GM12878 (cell line): ENCODE results near the gene PPT2. TPM values are rescaled to one million over a fixed set of nuclear protein-coding genes. Genes with fewer than 3 reads are reported as not detected.

Source experiments
- ATAC-seq: fragments of 200-7000 bp; cut with Tn5 transposase; 3 replicates; pipeline ENCODE4 v1.9.1; 2020; ENCODE audit warnings: mild to moderate bottlenecking, moderate library complexity
- BruUV-seq: library from RNA; stranded (reverse); fragments of 400-500 nt; replicated peaks from 2 replicates; lab custom pipeline; 2021; lab: Mats Ljungman, UMichigan
- CTCF ChIA-PET: fragments of 300-600 bp; sonication (Branson Sonifier 250); formaldehyde crosslinking; extraction: SDS; loops from one replicate; lab custom pipeline; 2021; ENCODE audit warnings: inconsistent platforms; lab: Yijun Ruan, JAX
- POLR2A ChIA-PET: fragments of 350-600 bp; formaldehyde crosslinking; extraction: SDS; loops from one replicate; lab custom pipeline; 2021; ENCODE audit warnings: inconsistent platforms; lab: Charles Lee
- RAD21 ChIA-PET: fragments of 300-600 bp; sonication (Branson Sonifier 250); formaldehyde crosslinking; loops from one replicate; lab custom pipeline; 2023; ENCODE audit warnings: antibody characterized with exemption; ENCODE audit not compliant: unreplicated experiment; lab: Charles Lee
- SMC1A ChIA-PET: fragments of 300-600 bp; sonication (Branson Sonifier 250); formaldehyde crosslinking; loops from one replicate; lab custom pipeline; 2023; ENCODE audit not compliant: unreplicated experiment, uncharacterized antibody; lab: Charles Lee
- DNase-seq: peaks from one replicate; pipeline ENCODE4 v3.0.0-alpha.2; 2011; ENCODE audit warnings: low read depth, low spot score
- FAIRE-seq: peaks from 3 replicates; lab custom pipeline; 2011; peaks lifted over from hg19 to GRCh38; lab: Jason Lieb, UNC
- H2AFZ ChIP-seq: 2 replicates; pipeline ENCODE4 v1.6.0; 2011; ENCODE audit warnings: low read depth, low read length, control low read depth; ENCODE audit not compliant: control insufficient read depth
- H3K27ac ChIP-seq: 2 replicates; pipeline ENCODE4 v1.5.1; 2011; ENCODE audit warnings: control low read depth; ENCODE audit not compliant: control insufficient read depth, insufficient read depth
- H3K27me3 ChIP-seq, 2 experiments: replicated peaks in 1 of 2; 2 replicates each; pipeline versions ENCODE4 v1.6.0 to v1.6.1; 2011; ENCODE audit warnings: low read length in 1 of 2; ENCODE audit not compliant: control insufficient read depth in 2 of 2, insufficient read depth in 2 of 2
- H3K36me3 ChIP-seq, 2 experiments: 2 replicates each; pipeline ENCODE4 v1.5.1; 2011; ENCODE audit warnings: low read length in 1 of 2; ENCODE audit not compliant: control insufficient read depth in 2 of 2, insufficient read depth in 2 of 2
- H3K4me1 ChIP-seq: 2 replicates; pipeline ENCODE4 v1.6.1; 2011; ENCODE audit warnings: mild to moderate bottlenecking, low read length, moderate library complexity, mixed read lengths; ENCODE audit not compliant: control insufficient read depth, insufficient read depth
- H3K4me2 ChIP-seq: 2 replicates; pipeline ENCODE4 v1.6.0; 2011; ENCODE audit warnings: control low read depth; ENCODE audit not compliant: control insufficient read depth, insufficient read depth
- H3K4me3 ChIP-seq: fragments of 200-600 bp; sonication (generic); 2 replicates; pipeline ENCODE4 v1.5.1; 2016
- H3K79me2 ChIP-seq: 2 replicates; pipeline ENCODE4 v1.6.0; 2011; ENCODE audit warnings: low read length; ENCODE audit not compliant: control insufficient read depth, insufficient read depth
- H3K9ac ChIP-seq: 2 replicates; pipeline ENCODE4 v1.8.0; 2011; ENCODE audit warnings: low read length, control low read depth, mixed read lengths; ENCODE audit not compliant: control insufficient read depth, insufficient read depth
- H3K9me3 ChIP-seq: replicated peaks from 3 replicates; pipeline ENCODE4 v1.5.1; 2011; ENCODE audit warnings: mild to moderate bottlenecking, low read length; ENCODE audit not compliant: control insufficient read depth, insufficient read depth
- H4K20me1 ChIP-seq: 2 replicates; pipeline ENCODE4 v1.6.0; 2011; ENCODE audit not compliant: control insufficient read depth, insufficient read depth
- ASH2L ChIP-seq: fragments of 300-600, 200-600 bp; sonication (generic); IDR thresholded peaks from 2 replicates; pipeline ENCODE4 v1.6.1; 2017; ENCODE audit warnings: low read depth, mild to moderate bottlenecking, borderline replicate concordance
- BCL11A ChIP-seq: IDR thresholded peaks from 2 replicates; pipeline ENCODE4 v1.6.1; 2011; ENCODE audit warnings: low read depth, low read length
- BMI1 ChIP-seq: fragments of 450-650 bp; IDR thresholded peaks from 2 replicates; pipeline ENCODE4 v1.6.1; 2016; ENCODE audit warnings: mild to moderate bottlenecking, moderate library complexity, borderline replicate concordance
- CHD1 ChIP-seq: IDR thresholded peaks from 2 replicates; pipeline ENCODE4 v1.6.1; 2012; ENCODE audit warnings: low read depth, low read length, improper control_type of control experiment
- CHD4 ChIP-seq: fragments of 200-600 bp; sonication (generic); IDR thresholded peaks from 2 replicates; pipeline ENCODE4 v1.6.1; 2016; ENCODE audit warnings: mild to moderate bottlenecking
- ESRRA ChIP-seq: IDR thresholded peaks from 2 replicates; pipeline ENCODE4 v1.6.1; 2012; ENCODE audit warnings: mild to moderate bottlenecking, low read length, improper control_type of control experiment
- FOXK2 ChIP-seq: fragments of 450-650 bp; IDR thresholded peaks from 2 replicates; pipeline ENCODE4 v1.6.1; 2017; ENCODE audit warnings: mild to moderate bottlenecking, moderate library complexity
- IKZF2 ChIP-seq, 2 experiments: fragments of 450-650 bp; IDR thresholded peaks; 2 replicates each; pipeline ENCODE4 v1.6.1; 2017; ENCODE audit warnings: mild to moderate bottlenecking in 2 of 2, moderate library complexity in 2 of 2
- KDM1A ChIP-seq: fragments of 200-600 bp; sonication (generic); IDR thresholded peaks from 2 replicates; pipeline ENCODE4 v1.6.1; 2016; ENCODE audit warnings: borderline replicate concordance
- KLF5 ChIP-seq: fragments of 450-650 bp; IDR thresholded peaks from 2 replicates; pipeline ENCODE4 v1.6.1; 2014; ENCODE audit warnings: mild to moderate bottlenecking; ENCODE audit not compliant: partially characterized antibody
- MEF2B ChIP-seq: fragments of 450-650 bp; IDR thresholded peaks from 2 replicates; pipeline ENCODE4 v1.6.1; 2018; ENCODE audit warnings: mild to moderate bottlenecking, moderate library complexity; ENCODE audit not compliant: partially characterized antibody, poor library complexity, severe bottlenecking
- MXI1 ChIP-seq: fragments of 150-350 bp; IDR thresholded peaks from 2 replicates; pipeline ENCODE4 v1.6.1; 2011; ENCODE audit warnings: low read depth, mild to moderate bottlenecking, inconsistent platforms, low read length, improper control_type of control experiment
- NFXL1 ChIP-seq: fragments of 450-650 bp; IDR thresholded peaks from 2 replicates; pipeline ENCODE4 v1.6.1; 2017; ENCODE audit warnings: antibody characterized with exemption, mild to moderate bottlenecking, borderline replicate concordance
- NR2C1 ChIP-seq: fragments of 450-650 bp; IDR thresholded peaks from 2 replicates; pipeline ENCODE4 v1.6.1; 2017; ENCODE audit warnings: antibody characterized with exemption, mild to moderate bottlenecking, moderate library complexity
- NR2C2 ChIP-seq: IDR thresholded peaks from 2 replicates; pipeline ENCODE4 v1.6.1; 2011; ENCODE audit warnings: borderline replicate concordance, low read depth; ENCODE audit not compliant: control insufficient read depth, insufficient read length
- POLR2A ChIP-seq: IDR thresholded peaks from 2 replicates; pipeline ENCODE4 v1.6.1; 2011; ENCODE audit warnings: low read depth, mild to moderate bottlenecking, low read length
- SKIL ChIP-seq: fragments of 450-650 bp; IDR thresholded peaks from 2 replicates; pipeline ENCODE4 v1.6.1; 2017; ENCODE audit warnings: mild to moderate bottlenecking, low read depth, inconsistent platforms; ENCODE audit not compliant: poor library complexity, severe bottlenecking
- SREBF2 ChIP-seq: IDR thresholded peaks from 2 replicates; pipeline ENCODE4 v1.6.1; 2012; ENCODE audit warnings: mild to moderate bottlenecking, low read length
- SUZ12 ChIP-seq: fragments of 200-600 bp; sonication (generic); IDR thresholded peaks from one replicate; pipeline ENCODE4 v1.6.1; 2018; ENCODE audit warnings: antibody characterized with exemption, mild to moderate bottlenecking; ENCODE audit not compliant: unreplicated experiment
- WGBS: methylation state at CpG from one replicate; pipeline ENCODE4 v1.1.6; 2016; ENCODE audit warnings: low lambda C conversion rate; ENCODE audit not compliant: insufficient replicate concordance, insufficient coverage; ENCODE audit errors: missing lambda C conversion rate; 5-methylcytosine and 5-hydroxymethylcytosine counted together
- in situ Hi-C: fragments of 300-500 bp; cut with MboI; formaldehyde crosslinking; loops from 9 replicates; pipeline ENCODE4 v1.14.3; 2018; ENCODE audit warnings: mixed read lengths
- intact Hi-C: fragments of 100-400 bp; cut with micrococcal nuclease; formaldehyde crosslinking; loops from one replicate; pipeline ENCODE4 v1.14.2; 2022; ENCODE audit not compliant: unreplicated experiment
- polyA plus RNA-seq, 11 experiments: library from polyadenylated mRNA; depleted of rRNA in 4 of 11; unstranded in 6 of 11; stranded (reverse) in 5 of 11; fragments of >200 nt; fragmentation: Nextera tagmentation in 4 of 11; fragmentation: Illumina TruSeq in 1 of 11; extraction: Ambion mirVana in 4 of 11; extraction: Trizol in 1 of 11; gene quantifications; 1 replicate in 1 of 11; 2 replicates in 10 of 11; pipeline versions ENCODE4 v1.2.1 to v1.2.3, GENCODE V29; 2011 to 2016; ENCODE audit warnings: inconsistent platforms in 2 of 11, missing spikeins in 2 of 11, low read depth in 1 of 11
- total RNA-seq, 4 experiments: library from RNA; depleted of rRNA in 3 of 4; stranded (reverse); fragments of >200 nt in 3 of 4; fragmentation: Illumina TruSeq in 1 of 4; extraction: Trizol in 1 of 4; gene quantifications; 2 replicates each; pipeline versions ENCODE4 v1.2.1 to v1.2.3, GENCODE V29; 2013 to 2021

The PPT2 gene
- total and polyA plus RNA-seq, 10 of the 15 experiments (the other 5 are each of a cell fraction or from before 2014, with no cell fraction given) = 1.3 to 25.5 (median 5.5) TPM

DNA sequence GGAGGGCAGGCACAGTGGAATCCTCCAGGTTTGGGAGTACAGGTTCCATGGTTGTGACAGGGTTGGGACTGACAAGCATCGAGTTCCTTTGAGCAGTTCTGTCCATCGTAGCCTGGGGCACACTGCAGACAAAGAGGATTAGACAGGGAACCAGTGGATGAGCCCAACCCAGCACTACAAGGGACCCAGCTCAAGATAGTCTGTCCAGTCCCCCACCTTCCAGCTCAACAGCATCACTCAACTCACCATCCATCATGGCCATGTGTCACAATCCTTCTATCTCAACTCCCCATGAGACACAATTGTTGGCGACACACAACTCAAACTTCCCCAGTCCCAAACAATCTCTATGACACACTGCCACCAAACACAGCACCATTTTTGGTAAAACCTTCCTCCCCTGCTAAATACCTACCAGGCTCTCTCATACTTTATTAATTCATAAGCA is 50.4 kb downstream of the PPT2 start:
- Histone ChIP-seq H3K4me2 (no peak overlapping the region), H3K9ac (no peak overlapping the region), H3K4me3 (no peak overlapping the region), H3K36me3 (no peaks in the 10 kb centered on the region), H3K27me3 (no peaks in the 10 kb centered on the region), H3K79me2 (no peaks in the 10 kb centered on the region), H3K27ac (no peak overlapping the region), H4K20me1 (no peaks in the 10 kb centered on the region), H3K4me1 (no peaks in the 10 kb centered on the region), H3K9me3 (no peaks in the 10 kb centered on the region), H2AFZ (no peak overlapping the region)
- intact Hi-C loops (no loop called here), in situ Hi-C loops (no loop called here)
- no peak for DNase-seq
- no peak for ATAC-seq
- ChIA-PET CTCF (interaction anchor here (1.4 kb wide), 1 partner anchor 45 kb away, joined by 3 read pairs; no protein-coding TSS in a partner anchor), RAD21 (no interaction called here), POLR2A (no interaction called here), SMC1A (interaction anchor here (1.1 to 1.2 kb wide), 2 partner anchors 11 to 27 kb away, joined by 3 read pairs; no protein-coding TSS in a partner anchor)
- WGBS = 69% methylated on average over 3 of the region's 3 CpGs
- TF ChIP-seq KLF5 (no peak), SREBF2 (no peak), SUZ12 (no peak), MXI1 (no peak), BMI1 (no peak)
- FAIRE-seq = no peak
- no TSS peak for BruUV-seq

DNA sequence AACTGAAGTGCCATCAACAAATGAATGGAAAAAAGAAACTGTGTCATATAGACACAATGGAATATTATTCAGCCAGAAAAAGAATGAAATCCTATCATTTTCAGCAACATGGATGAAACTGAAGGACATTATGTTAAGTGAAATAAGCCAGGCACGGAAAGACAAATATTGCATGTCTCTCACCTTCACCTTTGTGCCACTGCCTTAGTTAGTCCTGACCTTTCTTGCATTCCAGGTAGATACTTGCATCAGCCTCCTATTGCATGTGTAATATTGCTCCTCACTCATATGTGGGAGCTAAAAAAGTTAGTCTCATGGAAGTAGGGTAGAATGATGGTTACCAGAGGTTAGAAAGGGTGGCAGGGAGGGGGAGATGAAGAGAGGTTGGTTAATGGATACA is 55.1 kb downstream of the PPT2 start:
- no peak overlapping the region for H3K9ac ChIP-seq
- in situ Hi-C loops = no loop called here
- no peak overlapping the region for H3K4me2 ChIP-seq
- no peaks in the 10 kb centered on the region for H3K9me3 ChIP-seq
- H3K79me2 ChIP-seq = no peaks in the 10 kb centered on the region
- FAIRE-seq (no peak), DNase-seq (no peak), ATAC-seq (no peak)
- POLR2A ChIA-PET = no interaction called here
- H3K27ac ChIP-seq = no peak overlapping the region
- SMC1A ChIA-PET = interaction anchor here (0.6 to 1.5 kb wide), 2 partner anchors 11 to 13 kb away, joined by 3 read pairs; no protein-coding TSS in a partner anchor
- no peaks in the 10 kb centered on the region; a peak in 2 of 4 replicates for H3K27me3 ChIP-seq
- RAD21 ChIA-PET = no interaction called here
- no peaks in the 10 kb centered on the region for H4K20me1 ChIP-seq
- CTCF ChIA-PET = interaction anchor here (1.2 kb wide), 1 partner anchor 588 kb away, joined by 4 read pairs; no protein-coding TSS in a partner anchor
- H3K4me3 ChIP-seq = no peak overlapping the region
- no peak overlapping the region for H2AFZ ChIP-seq
- H3K36me3 ChIP-seq = no peaks in the 10 kb centered on the region
- H3K4me1 ChIP-seq = no peaks in the 10 kb centered on the region
- BruUV-seq = no TSS peak
- intact Hi-C loops = no loop called here
- 29% methylated on average over 1 of the region's 1 CpG for WGBS
- TF ChIP-seq CHD1 (no peak), NR2C2 (no peak), POLR2A (no peak), NR2C1 (no peak), SKIL (no peak), IKZF2 (IDR thresholded peaks at IDR 0.05) (no peak), CHD4 (no peak), NFXL1 (no peak), BCL11A (no peak), FOXK2 (no peak), ESRRA (no peak), MEF2B (no peak), KDM1A (no peak), ASH2L (no peak), SUZ12 (no peak)
